GM18511 (cell line): ENCODE results near the gene FAM118A.
"Not testable (repeated sequence)": the region's sequence is repeated elsewhere in the genome, so short reads cannot be mapped to it uniquely, and the experiment has no call there.

Experiments used
- ATAC-seq: cut with Tn5 transposase; IDR thresholded peaks from one replicate; pipeline ENCODE4 v1.9.1; 2021; ENCODE audit warnings: mild to moderate bottlenecking, moderate library complexity; ENCODE audit not compliant: unreplicated experiment

Gene FAM118A

DNA sequence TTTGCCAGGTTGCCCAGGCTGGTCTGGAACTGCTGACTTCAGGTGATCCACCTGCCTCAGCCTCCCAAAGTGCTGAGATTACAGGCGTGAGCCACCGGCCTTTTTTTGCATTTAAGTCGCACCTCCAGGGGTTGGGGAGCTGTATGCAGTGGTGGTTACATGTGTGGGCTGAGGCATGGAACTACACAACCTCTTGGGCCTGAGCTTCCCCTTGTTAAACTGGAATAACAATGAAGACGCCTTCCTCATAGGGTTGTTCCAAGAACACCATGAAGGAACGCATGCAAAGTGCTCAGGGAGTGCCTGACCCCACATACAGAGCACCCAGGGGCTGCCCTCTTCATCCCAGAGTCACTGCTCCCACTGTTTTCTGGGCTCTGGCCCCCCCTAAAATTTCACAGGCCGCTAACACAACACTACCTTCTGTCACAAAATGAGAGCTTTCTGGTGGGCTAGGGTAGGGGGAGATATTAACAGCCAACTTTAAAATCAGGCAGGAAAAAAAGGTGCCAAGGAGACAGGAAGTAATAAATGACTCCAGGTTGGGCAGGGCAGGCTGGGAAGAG is 1.3 kb upstream of the FAM118A start:
- no peak for ATAC-seq

DNA sequence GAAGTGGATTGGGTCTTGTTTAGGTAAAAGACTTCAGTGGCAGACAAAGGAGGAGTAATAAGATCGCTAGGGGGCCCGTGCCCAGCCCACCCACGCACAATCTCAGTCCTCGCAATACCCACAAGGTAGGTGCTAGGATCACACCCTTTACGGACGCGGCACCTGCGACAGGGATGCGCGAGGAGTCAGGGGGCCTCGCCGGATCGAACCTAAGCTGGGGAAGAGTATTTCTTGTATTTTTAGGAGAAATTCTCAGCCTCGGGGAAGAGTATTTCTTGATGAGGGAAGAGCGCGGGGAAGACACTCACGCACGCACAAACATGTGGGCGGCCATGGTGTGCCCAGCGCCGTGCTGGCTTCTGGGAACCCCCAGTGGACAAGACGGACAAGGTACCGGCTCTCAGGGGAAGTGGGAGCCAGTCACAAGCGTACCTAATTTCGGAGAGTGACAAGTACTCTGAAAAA is 745 bp upstream of the FAM118A start:
- ATAC-seq, result no peak

DNA sequence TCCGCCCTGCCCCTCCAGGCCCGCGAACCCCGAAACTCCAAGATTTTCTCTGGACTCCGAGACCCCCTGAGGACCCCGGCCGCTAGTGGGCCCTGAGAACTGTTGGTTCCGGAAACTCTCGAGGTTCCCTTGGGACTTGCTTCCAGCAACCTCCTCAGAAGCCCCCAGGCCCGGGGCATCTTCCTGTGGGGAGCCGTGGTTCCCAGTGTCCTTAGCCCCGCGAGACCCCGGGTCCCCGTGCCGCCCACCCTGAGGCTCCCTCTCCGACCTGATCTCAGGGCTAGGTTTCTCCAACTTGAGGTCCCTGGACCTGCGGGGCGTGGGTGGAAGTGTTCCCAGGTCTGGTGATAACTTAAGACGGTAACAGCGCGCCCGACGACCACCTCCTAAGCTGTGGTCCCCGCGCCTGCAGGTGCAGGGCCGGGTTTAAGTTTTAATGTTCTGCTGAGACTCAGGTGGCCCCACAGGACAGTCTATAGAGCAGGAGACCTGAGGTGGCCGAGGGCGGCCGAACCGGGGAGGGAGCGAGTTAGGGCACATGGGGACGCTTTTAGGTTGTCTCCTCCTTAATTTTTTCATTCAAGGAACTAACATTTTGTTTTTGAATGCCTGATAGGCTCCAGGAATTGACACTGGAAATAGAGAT is 720 bp downstream of the FAM118A start:
- ATAC-seq, result no peak

DNA sequence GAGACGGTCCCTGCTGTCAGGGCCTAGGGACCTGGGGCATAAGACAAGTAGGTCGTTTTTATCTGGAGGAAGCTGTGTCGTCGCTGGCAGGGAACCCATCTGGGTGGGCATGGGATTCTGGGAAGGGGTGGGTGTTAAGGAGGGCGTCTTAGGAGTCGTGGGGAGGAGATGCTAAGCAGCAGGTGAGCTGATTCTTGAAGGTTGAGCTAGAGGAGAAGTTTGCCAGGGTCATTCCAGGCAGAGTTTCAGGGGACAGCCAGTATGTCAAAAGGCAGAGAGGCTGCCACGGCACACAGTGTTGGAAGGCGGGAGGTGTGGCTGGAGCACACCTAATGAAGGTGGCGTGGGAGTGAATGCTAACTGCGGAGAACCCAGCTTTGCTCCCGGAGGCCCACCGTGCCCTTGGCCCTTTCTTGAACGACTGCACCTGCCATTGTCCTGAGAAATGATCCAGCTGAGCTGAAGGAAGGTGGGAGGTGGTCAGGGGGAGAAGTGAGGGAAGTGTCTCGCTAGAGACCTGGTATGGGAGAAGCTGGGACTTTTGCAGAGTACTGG is 1.3 kb downstream of the FAM118A start:
- no peak for ATAC-seq

DNA sequence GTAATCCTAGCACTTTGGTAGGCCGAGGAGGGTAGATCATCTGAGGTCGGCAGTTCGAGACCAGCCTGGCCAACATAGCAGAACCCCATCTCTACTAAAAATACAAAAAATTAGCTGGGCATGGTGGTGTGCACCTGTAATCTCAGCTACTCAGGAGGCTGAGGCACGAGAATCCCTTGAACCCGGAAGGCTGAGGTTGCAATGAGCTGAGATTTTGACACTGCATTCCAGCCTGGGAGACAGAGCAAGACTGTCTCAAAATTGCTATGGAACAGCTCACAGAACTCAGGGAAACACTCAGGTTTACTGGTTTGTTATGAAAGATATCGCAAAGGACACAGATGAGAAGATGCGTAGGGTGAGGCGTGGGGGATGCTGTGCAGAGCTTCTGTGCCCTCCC is 2.7 kb downstream of the FAM118A start:
- no peak for ATAC-seq

DNA sequence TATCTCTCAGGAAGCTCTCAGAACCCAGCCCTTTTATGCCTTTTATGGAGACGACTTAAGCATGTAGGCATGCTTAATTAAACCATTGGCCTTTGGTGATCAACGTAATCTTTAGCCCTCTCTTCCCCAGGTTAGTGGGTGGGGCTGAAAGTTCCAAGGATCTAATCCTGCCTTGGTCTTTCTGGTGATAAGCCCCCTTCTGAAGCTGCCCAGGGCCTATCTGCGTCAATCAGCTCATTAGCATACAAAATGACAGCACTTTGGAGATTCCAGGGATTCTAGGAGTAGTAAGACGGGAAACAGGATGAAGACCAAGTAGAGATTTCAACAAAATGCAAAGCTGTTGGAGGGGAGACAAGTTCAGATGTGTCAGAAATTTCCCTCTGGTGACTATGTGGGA is 3.1 kb downstream of the FAM118A start:
- ATAC-seq, result no peak

DNA sequence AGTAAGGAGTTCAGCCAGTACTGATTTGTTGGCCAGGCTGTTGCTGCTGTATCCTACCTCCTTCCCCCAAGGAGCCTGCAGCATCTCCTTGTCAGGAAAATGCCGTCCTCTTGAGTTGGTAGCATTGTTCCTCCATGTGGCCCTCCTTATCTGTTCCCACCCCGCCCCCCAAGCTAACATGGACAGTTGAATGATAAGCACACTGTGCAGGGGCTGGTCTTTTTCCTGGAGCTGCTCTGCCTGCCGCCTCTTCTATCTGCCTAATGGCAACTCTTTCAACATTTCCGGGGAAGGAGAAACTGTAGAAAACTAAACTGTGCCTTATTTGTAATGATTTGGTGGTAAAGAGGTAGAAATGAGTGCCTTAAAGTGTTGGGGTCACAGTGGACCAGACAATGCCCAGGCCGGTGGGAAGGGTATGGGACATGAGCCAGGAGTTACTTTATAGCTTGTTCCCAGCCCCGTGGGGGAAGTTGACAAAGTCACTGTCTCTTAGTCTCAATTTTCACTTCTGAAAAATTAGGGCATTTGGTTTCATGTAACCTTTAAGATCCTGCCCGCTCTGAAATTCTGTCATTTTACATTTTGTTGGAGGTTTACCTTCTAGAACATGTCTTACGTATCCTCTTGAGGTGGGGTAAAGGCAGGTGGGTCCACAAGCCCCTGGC is 4.5 kb downstream of the FAM118A start:
- no peak for ATAC-seq

DNA sequence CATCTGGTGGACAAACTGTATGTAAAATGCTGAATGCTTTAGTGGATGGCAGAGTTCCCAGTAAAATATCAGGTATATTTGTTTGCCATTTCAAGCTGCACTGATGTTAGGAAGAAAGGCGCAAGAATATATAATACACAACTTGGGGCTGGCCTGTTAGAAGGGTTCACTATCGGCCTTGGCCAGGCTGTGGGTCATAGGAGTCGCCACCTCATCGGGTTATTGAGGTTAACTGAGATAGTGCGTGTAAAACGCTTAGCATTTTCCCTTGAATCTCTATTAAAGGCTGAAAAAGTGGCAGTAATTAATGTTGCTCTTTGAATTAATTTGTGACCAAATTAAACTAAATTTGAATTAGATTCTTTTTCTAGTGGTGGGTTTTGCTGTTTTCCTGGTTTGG is 5.1 kb downstream of the FAM118A start:
- ATAC-seq, result no peak

DNA sequence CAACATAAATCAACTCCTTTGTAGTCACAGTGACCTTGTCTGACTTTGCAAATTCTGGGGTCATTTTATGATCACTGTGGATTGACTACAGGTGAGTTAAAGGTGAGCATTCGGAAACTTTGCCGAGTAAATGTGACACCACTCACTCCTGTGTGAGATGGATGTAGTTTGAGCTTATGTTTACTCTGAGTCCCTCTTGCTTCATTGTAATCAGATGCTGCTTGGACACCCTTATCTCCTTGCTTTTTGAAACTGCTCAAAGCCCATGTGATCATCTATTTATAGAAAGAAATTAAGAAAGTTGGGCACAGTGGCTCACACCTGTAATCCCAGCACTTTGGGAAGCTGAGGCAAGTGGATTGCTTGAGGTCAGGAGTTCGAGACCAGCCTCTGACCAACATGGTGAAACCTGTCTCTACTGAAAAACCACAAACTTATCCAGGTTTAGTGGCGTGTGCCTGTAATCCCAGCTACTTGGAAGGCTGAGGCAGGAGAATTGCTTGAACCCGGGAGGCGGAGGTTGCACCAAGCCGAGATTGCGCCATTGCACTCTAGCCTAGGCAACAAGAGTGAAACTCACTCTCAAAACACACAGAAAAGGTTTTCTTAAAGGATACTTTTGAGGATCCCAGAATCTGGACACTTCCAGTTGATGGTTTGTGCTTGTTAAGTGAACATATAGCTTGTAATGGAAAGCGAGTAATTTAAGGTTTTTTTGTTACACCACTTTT is 7.2 kb downstream of the FAM118A start:
- ATAC-seq, result no peak

DNA sequence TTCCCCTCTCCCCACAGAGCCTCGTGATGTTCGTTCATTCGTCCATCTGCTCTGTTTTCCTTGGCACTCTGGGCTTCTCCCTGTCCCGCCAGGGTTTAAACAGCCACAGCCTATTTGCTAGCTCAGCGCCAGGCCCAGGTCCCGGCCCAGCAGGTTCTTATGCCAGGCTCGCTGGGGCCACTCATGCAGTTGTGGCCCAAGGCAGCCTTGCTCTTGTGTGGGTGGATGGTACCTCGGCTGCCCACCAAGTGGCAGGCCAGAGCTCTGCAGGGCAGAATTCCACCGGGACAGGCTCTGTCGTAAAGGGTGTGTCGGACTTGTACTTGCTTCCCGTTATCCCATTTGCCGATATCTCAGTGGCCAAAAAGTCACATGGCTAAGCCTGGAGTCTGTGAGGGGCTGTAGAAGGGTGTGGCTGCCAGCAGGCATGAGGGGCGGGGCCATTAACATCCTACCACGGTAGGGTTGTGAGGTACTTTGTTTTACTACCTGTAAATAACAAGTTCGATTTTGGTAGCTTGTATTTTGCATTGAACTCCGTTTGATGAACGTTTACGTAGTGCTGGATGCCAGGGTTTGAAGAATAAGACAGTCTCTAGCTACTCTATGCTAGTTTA is 7.9 kb downstream of the FAM118A start:
- ATAC-seq, result no peak

DNA sequence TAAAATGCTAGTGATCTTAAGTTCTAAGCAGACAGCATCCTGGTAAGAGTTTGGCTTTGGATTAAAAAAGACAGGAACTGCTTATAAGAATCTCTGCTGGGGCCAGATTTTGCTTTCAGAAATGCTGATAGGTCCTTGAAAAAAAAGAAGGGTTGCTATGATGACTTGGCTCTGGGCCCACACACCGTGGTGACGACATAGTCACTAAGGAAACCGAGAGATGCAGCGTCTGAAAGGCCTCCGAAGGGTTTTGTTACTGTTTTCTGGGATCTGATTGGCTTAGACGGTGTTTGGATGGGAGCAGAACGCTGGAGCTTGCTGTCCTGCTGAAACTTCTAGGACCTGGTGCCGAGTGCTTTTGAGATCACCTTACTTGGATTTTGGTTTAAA is 8.4 kb downstream of the FAM118A start:
- ATAC-seq, result peak; percentile 60

DNA sequence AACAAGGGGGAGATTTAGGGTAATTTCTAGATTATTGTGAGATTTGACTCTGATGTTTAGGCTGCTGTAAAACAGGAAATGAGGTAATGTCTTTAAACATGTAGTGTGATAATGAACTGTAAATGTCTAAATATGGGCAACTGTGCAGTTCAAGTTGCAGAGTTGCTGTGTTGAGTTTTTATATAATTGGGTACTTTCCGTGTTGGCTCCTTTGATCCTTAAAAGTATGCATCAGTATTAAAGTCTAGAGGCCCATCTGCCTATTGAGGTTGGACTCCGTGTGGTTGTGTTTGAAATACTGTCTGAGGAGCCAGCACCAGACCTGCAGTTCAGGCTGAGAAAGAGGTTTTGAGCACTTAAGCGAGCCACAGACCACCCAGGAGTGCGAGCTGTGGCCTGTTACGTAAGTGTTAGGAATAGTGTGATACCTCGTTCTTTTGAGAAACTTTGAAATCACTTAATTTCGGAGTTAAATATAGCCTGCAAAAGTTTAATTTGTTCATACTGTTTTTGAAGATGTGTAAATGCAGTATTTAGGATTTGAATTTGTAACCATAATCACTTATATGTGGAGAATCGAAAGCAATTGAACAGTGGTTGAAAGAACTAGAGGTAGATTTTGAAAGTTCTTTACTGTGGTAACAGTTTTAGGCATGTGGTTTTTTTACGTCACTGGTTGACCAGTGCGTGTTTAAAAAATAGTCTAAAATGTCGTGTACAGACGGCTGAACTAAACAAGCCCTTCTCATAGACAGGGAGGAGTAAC is 9.0 kb downstream of the FAM118A start:
- ATAC-seq, result peak; percentile 48

DNA sequence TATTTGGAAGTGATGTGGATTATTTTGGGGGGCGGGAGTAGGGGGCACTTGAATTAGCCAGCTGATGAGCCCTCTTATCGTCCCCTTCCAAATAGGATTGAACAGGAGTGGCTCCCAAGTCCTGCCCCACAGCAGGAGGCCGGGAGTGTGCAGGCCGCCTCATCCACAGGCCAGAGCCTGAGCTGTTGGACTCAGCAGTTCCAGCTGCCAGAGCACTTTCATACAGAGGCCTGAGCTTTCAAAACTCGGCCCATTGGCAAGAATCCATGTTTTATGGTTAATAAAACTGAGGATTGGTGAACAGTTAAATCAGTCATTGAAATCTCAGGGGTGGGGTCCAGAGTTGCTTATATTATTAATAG is 9.6 kb downstream of the FAM118A start:
- no peak for ATAC-seq

DNA sequence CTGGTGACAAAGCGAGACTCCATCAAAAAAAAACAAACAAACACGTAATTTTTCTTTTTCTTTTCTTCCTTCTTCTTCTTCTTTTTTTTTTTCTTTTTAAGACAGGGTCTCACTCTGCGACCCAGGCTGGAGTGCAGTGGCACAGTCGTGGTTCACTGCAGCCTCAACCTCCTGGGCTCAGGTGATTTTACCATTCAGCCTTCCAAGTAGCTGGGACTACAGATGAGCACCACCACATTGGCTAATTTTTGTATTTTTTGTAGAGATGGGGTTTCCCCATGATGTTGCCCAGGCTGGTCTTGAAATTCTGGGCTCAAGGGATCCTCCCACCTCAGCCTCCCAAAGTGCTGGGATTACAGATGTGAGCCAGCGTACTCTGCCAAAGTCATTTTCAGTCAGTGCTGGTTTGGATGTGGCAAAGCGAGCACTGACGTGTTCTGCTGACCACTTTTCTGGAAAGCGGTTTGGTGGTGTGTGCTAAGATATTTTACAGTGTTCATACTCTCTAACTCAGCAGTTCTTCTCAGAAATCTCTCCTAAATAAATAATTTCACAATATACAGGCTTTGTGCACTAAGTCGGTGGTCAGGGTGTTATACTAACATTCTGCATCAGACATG is 10.7 kb downstream of the FAM118A start:
- ATAC-seq, result no peak

DNA sequence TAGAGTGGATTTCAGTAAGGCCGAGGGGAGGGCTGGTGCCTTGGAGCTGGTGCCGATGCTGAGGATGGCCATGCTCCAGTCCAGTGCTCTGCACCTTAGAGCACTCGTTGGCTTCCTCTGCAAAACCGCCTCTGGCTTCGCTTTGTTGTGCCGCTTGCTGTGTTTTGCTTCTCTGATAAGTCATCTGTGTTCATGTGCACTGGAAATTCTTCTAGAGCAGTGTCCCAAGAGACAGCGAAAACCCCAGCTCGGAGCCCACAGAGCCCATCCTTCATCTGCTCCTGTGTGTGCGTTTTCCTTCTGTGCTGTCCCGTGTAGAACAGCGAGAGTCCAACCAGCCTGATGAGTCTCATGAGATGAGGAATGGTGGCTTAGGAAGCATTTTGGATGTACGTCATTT is 12.1 kb downstream of the FAM118A start:
- ATAC-seq, result no peak

DNA sequence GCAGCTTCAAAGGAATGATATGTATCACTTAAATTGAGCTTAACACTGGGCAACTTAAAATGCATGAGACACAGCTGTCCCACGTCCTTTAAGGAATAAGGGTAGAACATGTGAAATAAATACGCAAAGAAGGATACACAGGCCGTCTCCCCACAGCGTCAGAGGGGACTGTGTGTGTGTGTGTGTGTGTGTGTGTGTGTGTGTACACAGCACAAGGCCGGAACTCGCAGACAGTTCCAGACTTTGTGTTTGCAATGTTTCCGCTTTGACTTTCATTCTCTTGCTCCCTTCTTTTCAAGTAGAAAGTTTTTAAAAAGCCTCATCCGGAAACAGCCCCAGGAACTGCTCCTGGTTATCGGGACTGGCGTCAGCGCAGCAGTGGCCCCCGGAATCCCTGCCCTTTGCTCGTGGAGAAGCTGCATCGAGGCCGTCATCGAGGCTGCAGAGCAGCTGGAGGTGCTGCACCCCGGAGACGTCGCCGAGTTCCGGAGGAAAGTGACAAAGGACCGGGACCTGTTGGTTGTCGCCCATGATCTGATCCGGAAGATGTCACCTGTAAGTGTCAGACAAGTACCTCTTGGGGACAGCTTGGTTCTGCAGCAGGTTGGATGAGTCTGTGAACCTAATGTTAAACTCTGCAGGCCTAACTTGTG is 13.3 kb downstream of the FAM118A start:
- no peak for ATAC-seq

DNA sequence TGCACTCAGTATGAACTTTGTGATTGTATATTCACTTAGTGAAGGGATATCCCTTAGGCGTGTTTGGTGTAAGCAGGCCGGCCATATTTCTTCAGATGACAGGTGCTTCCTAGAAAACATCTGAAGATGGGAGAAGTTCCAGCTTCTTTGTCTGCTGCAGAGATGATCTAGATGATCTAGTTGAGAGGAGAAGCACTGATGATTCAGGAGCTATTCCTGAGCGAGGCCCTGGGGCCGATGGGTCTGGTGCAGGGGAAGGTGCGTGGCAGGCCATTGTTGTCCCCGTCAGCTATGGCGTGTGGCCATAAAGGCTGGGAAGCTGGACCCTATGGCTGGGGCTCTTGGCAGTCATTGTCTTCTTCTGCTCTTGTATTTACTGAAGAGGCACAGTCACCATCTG is 14.0 kb downstream of the FAM118A start:
- no peak for ATAC-seq

DNA sequence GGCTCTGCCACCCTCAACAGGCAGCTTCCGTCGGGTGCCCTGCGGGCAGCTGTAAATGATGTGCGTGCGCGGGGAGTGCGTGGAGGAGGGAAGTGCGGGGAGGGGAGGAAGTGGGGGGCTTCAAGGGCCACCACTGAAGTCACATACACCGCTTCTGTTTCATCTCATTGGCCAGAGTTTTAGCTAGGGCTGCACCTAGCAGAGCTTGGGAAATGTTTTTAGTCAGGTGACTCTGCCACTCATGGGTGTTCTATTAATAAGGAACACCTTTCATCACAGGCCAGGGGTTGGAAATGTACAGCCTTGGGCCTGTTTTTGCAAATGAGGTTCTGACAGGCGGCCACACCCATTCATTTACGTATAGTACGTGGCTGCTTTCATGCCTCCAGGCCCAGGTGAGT is 14.6 kb downstream of the FAM118A start:
- ATAC-seq, result no peak

DNA sequence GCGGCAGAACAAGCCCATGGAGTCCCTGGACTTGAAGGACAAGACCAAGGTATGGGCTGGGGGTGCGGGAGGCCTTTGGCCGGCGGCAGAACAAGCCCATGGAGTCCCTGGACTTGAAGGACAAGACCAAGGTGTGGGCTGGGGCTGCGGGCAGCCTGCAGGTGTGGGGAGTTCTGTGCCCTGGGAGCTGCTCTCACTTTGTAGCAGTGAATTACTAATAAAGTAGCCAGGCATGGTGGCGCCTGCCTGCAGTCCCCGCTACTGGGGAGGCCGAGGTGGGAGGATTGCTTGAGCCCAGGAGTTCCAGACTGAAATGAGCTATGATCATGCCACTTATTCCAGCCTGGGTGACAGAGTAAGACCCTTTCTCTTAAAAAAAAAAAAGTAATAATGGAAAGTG is 18.5 kb downstream of the FAM118A start:
- not testable (repeated sequence) for ATAC-seq
